Stimulated activated CD4-positive, alpha-beta T cell treated with anti-CD3 and anti-CD28 coated beads, Interleukin-4, amount 100 ng/mL, for 48 hours (primary cell): Measurements from ENCODE around the gene SCUBE1.
"Not testable (repeated sequence)": the region's sequence is repeated elsewhere in the genome, so short reads cannot be mapped to it uniquely, and the experiment has no call there.

Experiments used
- DNase-seq, 2 donors: peaks; one replicate each; pipeline ENCODE4 v3.0.0-alpha.2; 2020; ENCODE audit warnings: low read depth in 2 of 2

The SCUBE1 gene

DNA sequence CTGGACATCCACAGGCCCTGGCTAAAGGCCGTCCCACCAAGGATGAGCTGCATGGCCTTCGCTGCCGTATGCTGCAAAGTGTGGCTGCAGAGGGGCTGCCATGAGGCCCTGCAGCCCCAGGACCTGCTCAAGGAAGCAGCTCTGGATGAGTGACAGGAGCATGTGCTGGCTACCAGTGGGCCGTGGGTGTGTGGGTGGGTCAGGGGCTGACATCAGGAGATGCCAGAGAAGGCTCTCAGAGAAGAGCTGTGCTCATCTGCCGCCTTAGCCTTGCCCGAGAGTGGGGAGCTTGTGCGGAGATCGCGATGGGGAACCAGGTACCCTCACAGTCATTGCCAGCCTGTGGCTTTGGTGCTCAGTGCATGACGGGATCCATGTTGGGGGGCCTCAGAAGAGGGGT lies 41.3 kb downstream of the SCUBE1 start:
- no peak for DNase-seq

DNA sequence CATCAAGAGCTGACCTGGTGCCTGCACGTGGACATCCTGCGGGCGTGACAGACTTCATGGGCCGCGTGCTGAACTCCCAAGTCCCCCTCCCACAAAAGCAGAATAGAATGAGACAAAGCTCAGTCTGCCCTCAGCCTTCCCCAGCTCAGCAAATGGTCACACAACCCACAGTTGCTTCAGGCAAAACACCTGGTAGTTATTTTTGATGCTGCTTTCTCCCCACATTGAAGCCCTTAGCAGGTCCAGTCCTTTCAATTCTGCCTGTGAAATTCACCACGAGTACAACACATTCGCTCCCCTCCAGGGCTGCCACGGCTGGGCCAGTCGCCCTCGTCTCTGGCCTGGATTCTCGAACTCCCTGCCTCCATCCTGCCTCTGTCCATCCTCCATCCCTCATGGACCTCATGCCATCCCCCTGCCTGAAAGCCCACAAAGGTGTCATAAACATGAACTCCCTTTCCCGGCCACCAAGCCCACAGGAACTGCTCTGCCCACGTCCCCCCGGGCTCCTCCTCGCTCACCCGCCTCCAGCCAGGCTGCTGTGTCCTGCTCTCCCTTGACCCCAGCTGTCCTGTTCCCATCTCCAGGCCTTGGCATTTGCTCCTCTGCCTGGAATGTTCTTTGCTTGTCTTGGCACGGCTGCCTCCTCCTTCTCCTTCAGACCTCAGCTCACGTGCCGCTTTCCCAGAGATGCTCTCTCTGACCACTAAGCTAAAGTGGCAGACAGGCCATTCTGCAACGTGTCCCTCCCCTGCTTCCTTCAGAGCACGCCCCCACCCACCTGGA lies 42.1 kb downstream of the SCUBE1 start:
- no peak for DNase-seq

DNA sequence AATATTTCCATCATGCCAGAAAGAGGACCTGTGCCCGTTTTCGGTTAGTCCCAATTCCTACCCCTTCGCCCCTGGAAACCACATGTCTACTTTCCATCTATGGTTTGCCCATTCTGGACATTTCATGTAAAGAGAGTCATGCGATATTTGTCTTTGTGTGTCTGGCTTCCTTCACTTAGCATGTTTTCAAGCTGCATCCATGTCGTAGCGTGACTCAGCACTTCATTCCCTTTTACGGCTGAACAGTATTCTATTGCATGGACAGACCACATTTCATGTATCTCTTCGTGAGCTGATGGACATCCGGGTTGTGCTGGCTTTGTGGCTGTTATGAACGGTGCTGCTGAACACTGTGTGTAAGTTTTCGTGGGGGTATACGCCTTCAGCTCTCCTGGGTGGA lies 43.4 kb downstream of the SCUBE1 start:
- no peak for DNase-seq

DNA sequence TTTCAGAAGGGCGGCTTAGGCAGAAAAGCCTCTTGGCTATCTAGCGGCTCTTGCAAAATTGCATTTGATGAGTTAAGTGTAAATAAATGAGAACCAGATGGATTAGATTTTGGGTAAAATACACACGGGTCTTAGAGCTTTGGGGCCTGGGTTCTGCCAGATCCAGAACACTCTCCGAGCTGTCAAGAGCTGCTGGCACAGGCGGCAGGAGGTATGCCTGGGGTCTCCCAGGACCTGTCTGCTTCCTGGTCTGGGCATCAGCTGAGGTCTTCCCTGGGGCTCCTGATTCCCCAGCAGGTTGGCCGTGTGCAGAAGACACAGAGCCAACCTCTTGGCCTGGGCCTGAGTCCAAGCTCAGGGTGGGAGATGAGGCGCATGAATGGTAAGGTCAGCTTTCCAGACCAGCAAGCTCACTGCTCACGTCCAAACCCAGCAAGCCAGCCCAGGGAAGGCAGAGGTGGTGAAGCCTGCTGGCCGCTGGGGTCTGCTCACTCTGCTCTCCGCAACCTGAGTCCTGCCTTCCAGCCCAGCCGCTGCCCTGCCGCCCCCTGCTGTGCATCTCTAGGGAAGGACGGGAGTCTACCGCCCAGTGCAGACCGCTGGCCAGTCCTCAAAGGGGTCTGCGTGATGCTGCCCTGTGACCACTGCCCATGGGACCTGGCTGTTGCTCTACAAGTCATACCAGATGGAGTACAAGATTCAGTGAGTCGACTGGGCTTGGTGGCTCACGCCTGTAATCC lies 44.9 kb downstream of the SCUBE1 start:
- DNase-seq, result no peak

DNA sequence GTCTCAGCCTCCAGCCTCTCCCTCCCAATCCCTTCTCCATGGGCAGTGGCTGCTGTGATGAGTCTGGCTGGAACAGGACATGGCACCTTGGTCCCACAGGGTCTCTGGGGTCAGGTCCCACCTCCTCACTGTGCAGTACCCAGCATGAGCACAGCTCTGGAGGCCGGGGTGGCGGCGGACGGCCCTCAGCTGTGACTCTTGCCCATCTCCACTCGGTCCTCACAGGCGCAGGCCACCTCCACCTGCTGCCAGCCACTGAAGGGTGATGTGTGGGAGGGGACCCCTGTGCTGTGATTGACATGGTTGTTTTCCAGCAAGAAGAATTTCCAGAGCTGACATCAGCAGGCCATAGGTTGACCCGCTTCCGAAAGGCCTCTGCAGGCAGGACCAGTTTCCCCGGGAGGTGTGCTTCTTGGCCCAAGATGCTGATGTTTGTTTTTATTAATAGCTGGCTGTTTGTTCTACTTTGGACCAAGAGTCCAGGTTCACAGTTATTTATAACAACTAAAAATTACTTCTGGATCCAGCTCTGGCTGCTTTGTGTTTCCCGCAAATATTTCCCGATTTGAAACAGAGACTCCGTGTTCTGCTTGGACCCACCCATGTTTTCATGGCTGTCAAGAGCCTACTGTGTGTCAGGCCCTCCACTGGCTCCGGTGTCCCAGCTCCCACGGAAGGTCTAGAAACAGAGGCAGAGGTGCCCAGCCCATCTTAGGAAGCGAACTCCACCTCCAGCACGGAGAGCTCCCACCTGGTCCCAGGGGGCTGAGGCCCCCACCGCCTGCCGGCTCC lies 45.7 kb downstream of the SCUBE1 start:
- no peak for DNase-seq

DNA sequence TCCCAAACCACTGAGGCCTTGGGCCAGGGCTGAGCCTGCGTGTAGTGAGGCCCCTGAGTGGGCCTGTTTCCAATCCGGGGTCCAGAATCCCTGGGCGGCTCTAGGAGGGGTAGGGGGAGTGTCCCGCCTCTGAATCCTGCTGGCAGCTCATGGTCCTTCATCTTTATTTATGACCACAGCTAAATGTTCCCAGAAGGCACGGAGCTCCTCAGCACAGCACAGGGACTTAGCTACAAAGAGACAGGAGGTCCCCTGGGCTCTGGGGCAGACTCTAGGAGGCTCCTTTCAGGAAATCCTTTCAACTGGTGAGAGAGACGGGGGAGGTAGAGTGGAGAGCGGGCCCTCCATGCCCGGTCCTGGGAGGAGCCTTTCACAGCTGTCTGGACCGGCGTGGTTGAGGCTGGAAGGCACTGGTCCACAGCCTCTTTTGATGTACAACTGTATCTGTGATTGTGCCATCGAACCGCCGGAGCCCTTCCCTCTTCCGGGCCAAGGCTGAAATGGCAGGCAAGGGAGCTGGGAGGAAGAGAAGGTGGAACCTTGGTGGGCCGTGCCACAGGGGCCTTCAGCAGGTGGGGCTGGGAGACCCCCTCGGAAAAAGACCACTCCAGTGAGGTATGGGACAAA lies 46.8 kb downstream of the SCUBE1 start:
- DNase-seq, result no peak

DNA sequence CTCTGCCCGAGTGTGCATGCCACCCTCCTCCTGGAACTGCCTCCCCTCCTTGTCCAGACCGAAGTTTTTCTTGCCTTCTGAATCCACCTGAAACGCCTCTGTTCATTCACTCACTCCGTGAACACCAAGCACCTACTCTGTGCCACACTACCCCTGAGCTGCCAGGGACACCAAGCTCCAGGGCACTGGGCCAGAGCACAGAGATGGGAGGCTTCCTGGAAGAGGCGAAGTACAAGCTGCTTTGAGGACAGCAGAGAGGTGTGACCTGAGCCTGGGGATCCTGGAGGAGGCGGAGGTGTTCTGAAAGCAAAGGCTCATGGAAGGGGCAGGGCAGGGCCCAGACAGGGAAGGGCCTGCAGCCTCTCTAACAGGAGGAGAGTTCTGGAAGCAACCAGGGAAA lies 47.5 kb downstream of the SCUBE1 start:
- DNase-seq, result no peak

DNA sequence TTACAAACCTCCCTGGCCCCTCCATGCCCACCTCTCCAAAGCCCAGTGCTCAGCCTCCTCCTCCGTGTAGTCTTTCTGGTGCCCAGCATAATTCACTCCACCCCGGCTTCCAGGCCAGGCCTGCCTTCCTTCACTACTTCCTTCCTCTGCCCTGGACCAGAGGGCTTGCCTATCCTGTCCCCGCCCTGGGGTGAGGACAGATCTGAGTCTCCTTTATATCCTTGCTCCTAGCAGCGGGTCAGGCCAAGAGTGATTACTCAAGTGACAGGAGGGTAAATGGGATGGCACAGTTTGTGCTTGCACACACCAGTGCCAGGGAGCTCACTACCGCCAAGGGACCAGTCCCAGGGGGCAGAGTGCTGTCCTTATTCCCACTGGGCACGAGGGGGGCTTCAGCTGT lies 48.0 kb downstream of the SCUBE1 start:
- no peak for DNase-seq

DNA sequence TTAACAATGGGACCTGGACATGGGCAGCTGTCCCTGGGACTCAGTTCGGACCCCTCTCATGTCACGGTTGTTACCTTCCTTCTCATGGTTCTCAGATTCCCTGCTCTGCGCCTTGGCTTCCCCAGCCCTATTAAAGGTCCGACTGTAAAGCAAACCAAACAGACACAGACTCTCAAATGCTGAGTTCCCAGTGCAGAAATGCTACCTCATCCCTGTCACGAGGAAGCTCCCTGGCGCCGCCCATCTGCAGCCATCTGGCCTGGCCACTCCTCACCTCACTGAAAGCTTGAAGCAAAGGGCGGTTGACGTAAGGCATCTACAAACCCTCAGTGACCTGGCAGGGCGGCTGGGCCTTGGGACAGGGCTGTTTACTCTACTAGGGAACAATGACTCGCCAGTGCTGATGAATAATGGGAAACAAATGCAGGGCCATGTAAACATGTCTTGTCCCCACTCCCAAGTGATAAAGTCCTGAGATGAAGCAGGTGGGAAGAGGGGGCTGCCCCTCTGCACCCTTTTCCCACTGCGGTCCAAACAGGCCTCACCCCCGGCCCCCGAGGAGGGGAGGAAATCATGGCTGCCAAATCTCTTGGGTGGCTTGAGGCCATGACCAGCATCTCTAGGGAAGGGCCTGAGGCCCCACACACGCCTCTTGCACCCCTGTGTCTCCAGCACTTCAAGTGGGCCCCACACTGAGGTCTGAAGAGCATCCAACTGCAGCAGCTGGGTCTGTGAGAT lies 49.3 kb downstream of the SCUBE1 start:
- no peak for DNase-seq

DNA sequence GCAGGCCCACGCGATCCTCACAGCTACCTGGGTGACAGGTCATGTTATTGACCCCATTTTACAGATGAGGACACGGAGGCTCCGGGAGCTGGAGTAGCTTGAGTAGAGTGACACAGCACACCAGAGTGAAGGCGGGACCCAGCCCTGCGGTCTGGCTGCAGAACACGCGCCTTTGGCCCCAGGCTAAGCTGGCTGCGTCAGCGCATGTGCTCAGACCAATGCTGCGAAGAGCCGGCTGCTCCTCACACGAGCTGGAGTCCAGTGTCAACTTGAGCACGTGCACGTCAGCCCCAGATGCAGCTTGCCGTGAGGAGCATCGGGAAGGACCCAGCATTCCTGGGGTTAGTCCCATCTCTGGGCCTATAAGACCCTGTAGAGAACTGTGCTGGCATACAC lies 49.9 kb downstream of the SCUBE1 start:
- no peak for DNase-seq

DNA sequence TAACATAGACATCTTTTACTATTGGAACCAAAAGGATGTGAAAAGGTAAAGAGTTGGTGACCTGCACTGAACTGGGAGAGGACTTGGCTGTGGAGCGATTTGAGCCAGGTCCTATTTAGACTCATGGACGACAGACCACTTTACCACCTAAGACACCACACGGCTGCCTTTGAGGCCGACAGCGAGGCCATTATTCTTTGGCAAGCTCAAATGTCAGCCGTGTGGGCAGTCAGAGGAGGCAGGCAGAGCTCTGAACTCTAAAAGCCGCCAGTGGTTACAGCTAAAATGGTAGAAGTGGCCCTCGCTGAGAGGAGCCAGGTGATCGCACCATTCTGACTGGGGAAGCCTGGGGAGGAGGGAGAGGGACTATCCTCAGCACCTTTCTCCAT lies 50.5 kb downstream of the SCUBE1 start:
- no peak for DNase-seq

DNA sequence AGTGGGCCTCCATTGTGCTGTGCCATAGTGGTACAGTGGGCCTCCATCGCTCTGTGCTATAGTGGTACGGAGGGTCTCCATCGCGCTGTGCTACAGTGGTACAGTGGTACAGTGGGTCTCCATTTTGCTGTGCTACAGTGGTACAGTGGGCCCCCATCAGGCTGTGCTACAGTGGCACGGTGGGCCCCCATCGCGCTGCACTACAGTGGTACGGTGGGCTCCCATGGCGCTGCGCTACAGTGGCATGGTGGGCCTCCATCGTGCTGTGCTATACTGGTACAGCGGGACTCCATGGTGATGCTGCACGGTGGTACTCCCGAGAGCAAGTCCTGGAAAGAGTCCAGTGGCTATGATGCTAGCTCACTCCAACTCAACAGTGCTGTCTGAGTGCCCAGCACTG lies 51.8 kb downstream of the SCUBE1 start:
- no peak for DNase-seq

DNA sequence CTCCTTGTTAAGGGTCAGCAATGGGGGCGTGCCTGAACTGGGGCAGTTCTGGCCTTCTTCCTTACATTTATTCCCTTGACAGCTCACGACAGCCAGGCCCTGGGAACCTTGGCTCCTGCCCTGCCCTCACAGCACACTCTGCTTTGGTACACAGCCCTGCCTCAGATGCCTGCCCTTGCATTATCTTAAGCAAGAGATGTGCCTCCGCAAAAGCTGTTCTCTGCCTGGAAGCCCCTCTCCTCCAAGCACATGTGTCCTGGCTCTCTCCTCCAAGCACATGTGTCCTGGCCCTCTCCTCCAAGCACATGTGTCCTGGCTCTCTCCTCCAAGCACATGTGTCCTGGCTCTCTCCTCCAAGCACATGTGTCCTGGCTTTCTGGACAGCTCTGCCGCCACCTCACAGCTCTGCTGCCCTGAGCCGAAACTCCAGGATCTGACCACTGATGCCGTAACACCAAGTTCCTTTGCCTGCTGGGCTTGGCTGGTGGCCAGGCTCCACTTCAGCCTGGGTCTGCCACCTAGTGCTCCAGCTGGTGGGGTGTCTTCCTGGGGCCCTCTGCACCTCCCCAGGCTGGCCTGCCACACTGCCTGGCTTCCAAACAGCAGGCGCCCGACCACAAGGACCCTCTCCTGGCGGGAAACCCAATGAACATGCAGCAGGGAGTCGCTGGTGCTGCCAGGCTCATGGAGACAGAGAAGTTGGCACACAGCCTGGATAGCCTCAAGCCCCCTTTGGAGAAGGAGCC lies 53.0 kb downstream of the SCUBE1 start:
- DNase-seq, result no peak

DNA sequence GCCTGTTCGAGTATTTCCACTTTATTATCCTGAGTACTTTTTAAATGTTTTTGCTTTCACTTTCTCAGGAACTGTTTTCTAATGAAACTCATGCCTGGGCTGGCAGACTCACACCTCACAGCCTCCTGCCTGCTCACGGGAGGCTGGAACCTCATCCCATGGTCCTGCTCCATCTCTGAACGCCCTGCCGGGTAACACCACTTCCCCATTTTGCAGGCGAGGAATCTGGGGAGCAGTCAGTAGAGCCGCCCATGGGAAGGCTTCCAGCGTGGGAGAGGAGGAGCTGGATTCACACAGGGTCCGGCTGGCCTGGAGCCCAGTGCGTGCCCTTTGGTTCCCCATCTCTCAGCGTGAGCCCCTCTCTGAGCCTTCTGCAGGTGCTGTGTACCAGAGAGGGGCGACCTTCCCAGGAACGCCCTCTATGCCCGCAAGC lies 53.6 kb downstream of the SCUBE1 start:
- no peak for DNase-seq

DNA sequence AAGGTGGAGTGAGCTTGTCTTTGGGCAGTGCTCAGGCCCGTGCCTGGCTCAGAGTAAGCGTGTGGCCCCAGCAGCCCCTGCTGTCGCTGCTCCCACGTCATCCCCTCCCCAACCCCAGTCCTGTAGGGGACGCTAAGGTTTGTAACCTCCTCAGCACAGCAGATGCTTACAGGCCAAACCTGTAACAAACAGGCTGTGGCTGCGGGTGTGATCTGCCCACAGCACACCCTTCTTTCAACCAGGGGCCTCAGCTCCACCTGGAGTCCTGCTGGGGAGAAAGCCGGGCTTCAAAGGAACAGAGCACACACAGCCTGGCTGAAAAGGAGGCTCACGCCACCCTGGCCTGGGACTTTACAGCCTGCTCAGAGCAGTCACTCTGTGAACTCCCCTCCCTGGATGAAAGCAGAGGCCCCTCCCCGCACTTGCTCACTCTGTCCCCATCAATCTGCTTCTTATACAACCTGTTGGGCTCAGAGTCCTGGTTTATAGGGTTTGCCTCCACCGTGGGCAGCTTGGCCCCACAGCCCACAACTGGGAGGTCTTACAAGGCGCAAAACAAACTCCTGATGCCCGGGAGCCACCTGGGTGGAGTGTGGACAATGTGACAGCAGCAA lies 54.3 kb downstream of the SCUBE1 start:
- no peak for DNase-seq

DNA sequence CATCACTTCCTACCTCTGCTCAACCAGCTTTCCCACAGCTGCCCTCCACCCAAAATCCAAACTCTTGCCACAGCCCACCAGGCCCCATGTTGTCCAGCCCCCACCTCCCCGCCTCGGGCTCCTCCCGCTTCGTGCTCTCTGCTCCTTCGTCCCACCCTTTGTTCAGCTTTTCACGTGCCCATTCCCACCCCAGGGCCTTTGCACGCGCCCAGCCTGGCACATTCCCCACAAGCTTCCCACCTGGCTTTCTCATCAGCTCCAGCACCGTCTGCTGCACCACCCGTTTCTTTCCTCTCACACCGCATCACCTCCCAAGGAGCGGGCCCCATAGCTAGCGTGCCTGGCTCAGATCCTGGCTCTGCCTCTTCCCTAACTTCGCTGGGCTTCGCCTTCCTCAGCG lies 54.8 kb downstream of the SCUBE1 start:
- DNase-seq, result no peak

DNA sequence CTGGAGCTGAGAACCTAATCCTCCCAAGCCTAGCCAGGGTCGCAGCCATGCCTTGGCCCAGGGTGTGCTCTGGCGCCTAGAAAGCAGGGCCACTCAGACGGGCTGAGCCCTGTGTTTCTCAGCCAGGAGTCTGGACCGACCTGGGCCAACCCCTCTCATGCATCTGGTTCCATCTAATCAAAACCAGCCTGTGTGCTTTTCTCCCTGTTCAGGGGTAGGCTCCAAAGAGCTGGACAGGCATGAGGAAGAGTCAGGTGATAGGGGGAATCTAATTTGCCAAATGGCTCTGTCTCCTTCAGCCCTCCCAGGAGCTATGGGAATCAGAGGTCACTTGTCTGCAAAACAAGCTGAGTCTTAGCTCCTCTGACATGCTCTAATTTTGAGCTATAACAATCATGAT lies 55.7 kb downstream of the SCUBE1 start:
- no peak for DNase-seq

DNA sequence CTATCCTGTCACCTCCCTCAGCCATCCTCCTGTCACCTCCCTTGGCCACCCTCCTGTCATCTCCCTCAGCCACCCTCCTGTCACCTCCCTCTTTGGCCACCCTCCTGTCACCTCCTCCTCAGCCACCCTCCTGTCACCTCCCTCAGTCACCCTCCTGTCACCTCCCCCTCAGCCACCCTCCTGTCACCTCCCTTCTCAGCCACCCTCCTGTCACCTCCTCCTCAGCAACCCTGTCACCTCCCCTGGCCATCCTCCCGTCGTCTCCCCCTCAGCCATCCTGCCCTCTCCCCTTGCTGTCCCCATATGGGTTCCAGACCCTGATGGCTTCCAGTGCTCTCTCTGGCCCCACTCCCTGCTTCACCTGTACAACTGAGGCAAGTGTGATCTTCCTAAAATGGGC lies 61.8 kb downstream of the SCUBE1 start:
- DNase-seq, result no peak

DNA sequence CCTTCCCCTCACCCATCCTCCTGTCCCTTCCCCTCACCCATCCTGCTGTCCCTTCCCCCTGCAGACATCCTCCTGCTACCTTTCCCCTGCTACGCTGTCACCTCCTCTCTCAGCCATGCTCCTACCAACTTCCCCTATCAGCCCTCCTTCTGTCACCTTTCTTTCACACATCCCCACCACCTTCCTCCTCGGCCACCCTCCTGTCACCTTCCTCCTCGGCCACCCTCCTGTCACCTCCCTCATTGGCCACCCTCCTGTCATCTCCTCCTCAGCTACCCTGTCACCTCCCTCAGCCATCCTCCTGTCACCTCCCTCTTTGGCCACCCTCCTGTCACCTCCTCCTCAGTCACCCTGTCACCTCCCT lies 62.7 kb downstream of the SCUBE1 start:
- not testable (repeated sequence) for DNase-seq

DNA sequence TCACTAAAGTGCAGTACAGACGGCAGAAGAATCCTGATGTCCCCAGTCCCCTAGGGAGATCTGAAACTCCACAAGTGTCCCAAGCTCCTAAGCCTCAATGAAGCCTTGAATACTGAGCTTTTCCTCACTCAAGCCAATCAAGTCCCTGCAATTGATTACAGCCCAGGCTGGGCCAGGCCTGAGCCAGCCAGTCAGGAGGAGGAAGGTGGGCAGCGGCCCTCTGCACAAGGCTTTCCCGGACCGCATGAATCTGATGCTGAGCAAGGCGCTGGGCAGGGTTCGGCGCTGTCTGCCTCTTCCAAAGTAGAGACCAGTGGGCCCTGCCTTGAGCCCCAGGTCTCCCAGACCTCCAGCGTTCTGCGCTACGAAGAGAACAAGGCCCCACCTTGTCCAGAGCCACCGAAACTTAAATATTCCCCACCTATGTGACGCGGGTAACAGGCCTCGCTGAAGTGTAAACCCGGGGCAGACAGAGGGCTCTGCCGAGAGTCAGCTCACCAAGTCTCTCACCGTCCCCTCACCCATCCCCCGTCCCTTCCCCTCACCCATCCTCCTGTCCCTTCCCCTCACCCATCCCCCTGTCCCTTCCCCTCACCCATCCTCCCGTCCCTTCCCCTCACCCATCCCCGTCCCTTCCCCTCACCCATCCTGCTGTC lies 63.2 kb downstream of the SCUBE1 start:
- DNase-seq, result no peak
